Right renal cortex interstitium (tissue), 3 donors: ENCODE results near the gene ARMH3. TPM values are rescaled to one million over a fixed set of nuclear protein-coding genes. Genes with fewer than 3 reads are reported as not detected.

Experiments used
- DNase-seq, 3 donors: peaks; one replicate each; pipeline ENCODE4 v3.0.0-alpha.2; 2013; ENCODE audit warnings: low read depth in 3 of 3, low spot score in 2 of 3
- polyA plus RNA-seq, 3 donors: library from polyadenylated mRNA; unstranded; fragments of 120-200 nt; gene quantifications; one replicate each; pipeline ENCODE4 v1.2.1, GENCODE V29; 2013; ENCODE audit not compliant: insufficient read length in 3 of 3

Gene ARMH3
- polyA plus RNA-seq, 3 donors = 19.1 to 20.6 (median 20.1) TPM

GRCh38 chr10:101816376-101816775, 239.6 kb downstream of the ARMH3 start:
- DNase-seq = no peak

DNA sequence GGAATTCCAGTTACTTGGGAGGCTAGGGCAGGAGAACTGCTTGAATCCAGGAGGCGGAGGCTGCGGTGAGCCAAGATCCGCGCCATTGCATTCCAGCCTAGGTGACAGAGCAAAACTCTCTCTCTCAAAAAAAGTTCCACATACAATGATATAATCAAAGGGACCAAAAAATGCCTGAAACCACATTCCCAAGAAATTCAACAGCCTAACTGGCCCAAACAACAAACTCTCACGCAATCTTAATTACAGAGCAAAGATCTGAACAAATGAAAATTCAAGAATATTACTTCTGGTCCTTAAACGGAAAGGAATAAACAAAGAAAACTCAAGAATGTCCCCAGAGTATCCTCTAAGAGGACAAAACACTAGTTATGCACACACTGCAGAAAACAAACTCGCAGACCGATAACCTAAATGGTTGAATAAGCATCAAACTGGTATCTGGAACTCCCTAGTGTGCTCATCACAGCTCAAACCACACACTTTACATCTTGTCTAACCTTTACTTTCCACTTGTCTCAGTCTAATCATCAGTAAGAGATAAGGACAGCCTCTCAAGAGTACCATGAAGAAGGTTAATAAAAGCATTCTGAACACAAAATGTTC, 241.4 kb downstream of the ARMH3 start:
- DNase-seq = no peak

DNA sequence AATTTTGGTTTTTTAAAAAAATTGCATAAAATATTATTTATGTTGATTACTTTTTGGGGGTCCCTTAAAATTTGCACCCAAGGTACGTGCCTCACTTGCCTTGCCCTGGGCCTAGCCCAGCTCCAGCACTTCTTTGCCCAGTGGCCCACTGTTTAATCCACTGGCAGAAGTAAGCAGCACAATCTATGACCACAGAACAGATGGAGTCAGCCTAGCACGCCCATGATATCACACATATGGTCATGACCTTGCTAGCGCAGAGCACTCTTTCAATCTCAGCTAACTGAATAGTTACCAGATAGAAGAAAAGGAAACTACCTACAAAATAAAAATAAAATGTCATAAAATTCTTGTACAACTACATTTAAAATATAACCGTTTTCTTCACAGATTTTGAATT, 243.4 kb downstream of the ARMH3 start:
- no peak for DNase-seq

DNA sequence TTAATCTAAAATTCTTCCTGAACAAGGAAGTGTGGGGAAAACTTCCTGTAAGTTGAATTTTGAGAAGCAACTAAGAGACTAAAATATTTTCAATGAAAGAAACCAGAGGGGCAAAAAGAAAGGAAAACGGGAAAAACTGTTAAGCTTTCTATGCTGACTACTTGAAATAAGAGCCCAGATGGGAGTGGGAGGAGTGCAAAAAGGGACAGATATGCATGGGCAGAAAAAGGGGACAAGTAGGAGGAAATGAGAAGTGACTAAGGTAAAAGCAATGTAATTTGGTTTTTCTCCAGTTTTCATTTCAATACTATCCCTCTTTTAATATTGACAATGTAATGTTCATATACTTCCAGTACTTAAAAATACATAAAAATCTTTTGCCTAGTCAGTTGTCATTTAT, 248.8 kb downstream of the ARMH3 start:
- no peak for DNase-seq

DNA sequence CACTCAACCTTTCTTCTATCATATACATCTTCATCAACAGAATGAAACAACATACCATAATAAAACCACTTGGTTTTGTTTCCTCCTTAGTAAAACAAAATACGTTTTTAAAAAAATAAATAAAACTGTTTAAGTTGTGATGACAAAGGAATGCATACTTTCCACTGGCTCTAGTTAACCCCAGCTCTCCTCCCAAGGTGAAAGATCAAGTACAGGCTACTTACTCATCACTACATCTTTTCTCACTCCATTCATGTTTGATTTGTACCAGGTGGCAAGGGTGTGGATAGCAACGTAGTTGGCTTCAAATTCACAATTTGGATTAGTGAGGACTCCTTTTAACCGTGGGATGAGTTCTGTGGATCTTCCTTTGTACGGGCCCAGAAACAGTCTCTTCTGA, 252.5 kb downstream of the ARMH3 start:
- DNase-seq = no peak

GRCh38 chr10:101797403-101798059, 258.4 kb downstream of the ARMH3 start:
- DNase-seq = no peak

Other genes starting within 250 kb of the ARMH3 start
- 100 to 1,000 TPM; 120 to 144 (median 140) TPM for gene OGA, start 237.7 kb downstream of the ARMH3 start, polyA plus RNA-seq
- gene KCNIP2, start 212.4 kb downstream of the ARMH3 start, polyA plus RNA-seq = 1 to 10 TPM; 2.4 to 4.0 (median 3.6) TPM
- 10 to 100 TPM; 10.0 to 12.5 (median 11.2) TPM for gene HPS6, start 9.2 kb upstream of the ARMH3 start, polyA plus RNA-seq
- gene LDB1, start 64.2 kb upstream of the ARMH3 start, polyA plus RNA-seq = 100 to 1,000 TPM; 103 to 110 (median 107) TPM
- gene PPRC1, start 76.9 kb upstream of the ARMH3 start, polyA plus RNA-seq = 10 to 100 TPM; 30.0 to 31.6 (median 31.1) TPM
- gene NOLC1, start 96.2 kb upstream of the ARMH3 start, polyA plus RNA-seq = 10 to 100 TPM; 95.4 to 99.8 (median 99.0) TPM
- 1 to 10 TPM; 2.8 to 3.2 (median 3.2) TPM for gene ELOVL3, start 170.1 kb upstream of the ARMH3 start, polyA plus RNA-seq
- under 1 TPM; 0.51 to 0.64 (median 0.53) TPM for gene PITX3, start 185.3 kb upstream of the ARMH3 start, polyA plus RNA-seq
- 10 to 100 TPM; 40.5 to 44.7 (median 42.3) TPM for gene GBF1, start 189.4 kb upstream of the ARMH3 start, polyA plus RNA-seq